HepG2 (cell line): ENCODE measurements around the gene ZNF683. TPM values are rescaled to one million over a fixed set of nuclear protein-coding genes. Genes with fewer than 3 reads are reported as not detected.

Experiments used
- ATAC-seq: fragments of 200-7000 bp; cut with Tn5 transposase; 3 replicates; pipeline ENCODE4 v1.9.1; 2020; ENCODE audit warnings: mild to moderate bottlenecking, moderate library complexity
- BruUV-seq: library from RNA; stranded (reverse); fragments of 400-500 nt; replicated peaks from 2 replicates; lab custom pipeline; 2021; lab: Mats Ljungman, UMichigan
- CTCF ChIA-PET: fragments of 300-600 bp; formaldehyde crosslinking; extraction: SDS; loops from one replicate; lab custom pipeline; 2021; ENCODE audit warnings: low total read pairs, inconsistent platforms, low intra/inter-chr PET ratio; lab: Yijun Ruan, JAX
- POLR2A ChIA-PET: fragments of 350-600 bp; sonication (Branson Sonifier 250); formaldehyde crosslinking; loops from one replicate; lab custom pipeline; 2020; ENCODE audit warnings: antibody characterized with exemption, inconsistent platforms; lab: Yijun Ruan, JAX
- DNase-seq: peaks from one replicate; pipeline ENCODE4 v3.0.0-alpha.2; 2015; ENCODE audit warnings: low spot score
- FAIRE-seq: peaks from 3 replicates; lab custom pipeline; 2011; peaks lifted over from hg19 to GRCh38; lab: Jason Lieb, UNC
- H2AFZ ChIP-seq: one replicate; pipeline ENCODE4 v1.6.1; 2011; ENCODE audit warnings: low read length, inconsistent platforms
- H3K27ac ChIP-seq: fragments of 300-600 bp; 3 replicates; pipeline ENCODE4 v1.8.0; 2011; ENCODE audit warnings: mixed run types, mild to moderate bottlenecking, mixed read lengths, low read length, inconsistent platforms; ENCODE audit not compliant: insufficient read depth; ENCODE audit errors: extremely low read length
- H3K27me3 ChIP-seq, 2 experiments: fragments of 200-600 bp in 1 of 2; 2 replicates in 1 of 2; 3 replicates in 1 of 2; pipeline versions ENCODE4 v1.6.0 to v1.8.0; 2011; ENCODE audit warnings: low read length in 2 of 2, mild to moderate bottlenecking in 2 of 2, moderate library complexity in 2 of 2, inconsistent platforms in 1 of 2; ENCODE audit not compliant: insufficient read depth in 2 of 2, control insufficient read depth in 1 of 2
- H3K36me3 ChIP-seq, 2 experiments: fragments of 200-600 bp in 1 of 2; replicated peaks in 1 of 2; 2 replicates in 1 of 2; 3 replicates in 1 of 2; pipeline versions ENCODE4 v1.5.1 to v1.8.0; 2011; ENCODE audit warnings: low read length in 2 of 2, inconsistent platforms in 1 of 2; ENCODE audit not compliant: insufficient read depth in 2 of 2, control insufficient read depth in 1 of 2
- H3K4me1 ChIP-seq: 2 replicates; pipeline ENCODE4 v1.5.1; 2012; ENCODE audit warnings: low read length, inconsistent platforms; ENCODE audit not compliant: insufficient read depth
- H3K4me2 ChIP-seq: 2 replicates; pipeline ENCODE4 v1.6.0; 2011; ENCODE audit warnings: low read depth, low read length, inconsistent platforms
- H3K4me3 ChIP-seq, 3 experiments: fragments of 200-600 bp in 1 of 3; sonication (generic), shearing (Covaris generic) in 1 of 3; replicated peaks in 1 of 3; 2 replicates each; pipeline ENCODE4 v1.5.1; 2011 to 2016; ENCODE audit warnings: low read length in 3 of 3, inconsistent platforms in 2 of 3, low read depth in 2 of 3, mild to moderate bottlenecking in 2 of 3, control low read depth in 1 of 3, mixed read lengths in 1 of 3; ENCODE audit not compliant: insufficient read depth in 1 of 3
- H3K79me2 ChIP-seq: one replicate; pipeline ENCODE4 v1.6.1; 2011; ENCODE audit warnings: low read length, inconsistent platforms; ENCODE audit not compliant: insufficient read depth
- H3K9ac ChIP-seq: 2 replicates; pipeline ENCODE4 v1.6.0; 2011; ENCODE audit warnings: mild to moderate bottlenecking, low read depth, low read length, inconsistent platforms; ENCODE audit not compliant: insufficient read depth
- H3K9me3 ChIP-seq: 2 replicates; pipeline ENCODE4 v1.5.1; 2012; ENCODE audit warnings: mild to moderate bottlenecking, low read length
- H4K20me1 ChIP-seq: 2 replicates; pipeline ENCODE4 v1.6.0; 2011; ENCODE audit warnings: inconsistent platforms, mild to moderate bottlenecking, low read length, moderate library complexity; ENCODE audit not compliant: insufficient read depth
- ARID2 ChIP-seq: sonication (generic); formaldehyde crosslinking; IDR thresholded peaks from 2 replicates; pipeline ENCODE4 v1.8.1; 2022; ENCODE audit warnings: mild to moderate bottlenecking, missing genetic modification reagents, borderline replicate concordance
- FOXO4 ChIP-seq: sonication (generic); formaldehyde crosslinking; conservative IDR thresholded peaks from 2 replicates; pipeline ENCODE4 v1.8.1; 2023; ENCODE audit warnings: missing genetic modification reagents
- HINFP ChIP-seq: sonication (generic); formaldehyde crosslinking; IDR thresholded peaks from 2 replicates; pipeline ENCODE4 v1.4.0; 2020; ENCODE audit warnings: low read depth, mild to moderate bottlenecking, missing genetic modification reagents
- LBX2 ChIP-seq: sonication (generic); formaldehyde crosslinking; IDR thresholded peaks from 2 replicates; pipeline ENCODE4 v1.5.0; 2020; ENCODE audit warnings: missing genetic modification reagents, mild to moderate bottlenecking, borderline replicate concordance
- MEIS2 ChIP-seq: sonication (generic); formaldehyde crosslinking; IDR thresholded peaks from 2 replicates; pipeline ENCODE4 v1.9.0; 2021; ENCODE audit warnings: mild to moderate bottlenecking, missing genetic modification reagents
- SAFB2 ChIP-seq: sonication (generic); formaldehyde crosslinking; IDR thresholded peaks from 2 replicates; pipeline ENCODE4 v1.5.1; 2020; ENCODE audit warnings: missing genetic modification reagents, low read depth, mild to moderate bottlenecking, borderline replicate concordance
- ZNF33A ChIP-seq: sonication (generic); formaldehyde crosslinking; IDR thresholded peaks from 2 replicates; pipeline ENCODE4 v1.5.1; 2020; ENCODE audit warnings: missing genetic modification reagents, mild to moderate bottlenecking, moderate library complexity, borderline replicate concordance
- ZNF850 ChIP-seq: sonication (generic); formaldehyde crosslinking; conservative IDR thresholded peaks from 2 replicates; pipeline ENCODE4 v1.9.0; 2021; ENCODE audit warnings: mild to moderate bottlenecking, missing genetic modification reagents
- WGBS: methylation state at CpG from one replicate; pipeline ENCODE4 v1.1.6; 2017; ENCODE audit warnings: low lambda C conversion rate; 5-methylcytosine and 5-hydroxymethylcytosine counted together
- in situ Hi-C: cut with HindIII; loops from 2 replicates; pipeline ENCODE4 v1.10.0; 2017; ENCODE audit warnings: low pct_unique_long_range_greater_than_20kb; ENCODE audit not compliant: extremely low pct_ligation_motif_present
- intact Hi-C: fragments of 100-400 bp; cut with micrococcal nuclease; formaldehyde crosslinking; loops from one replicate; pipeline ENCODE4 v1.10.0; 2022; ENCODE audit not compliant: unreplicated experiment
- polyA plus RNA-seq, 8 experiments: library from polyadenylated mRNA; depleted of rRNA in 3 of 8; stranded (reverse) in 7 of 8; unstranded in 1 of 8; fragments of >200 nt; fragmentation: Illumina TruSeq in 4 of 8; extraction: Trizol in 4 of 8; gene quantifications; 2 replicates each; pipeline versions ENCODE4 v1.2.1 to v1.2.3, GENCODE V29; 2011 to 2016; ENCODE audit warnings: low read depth in 4 of 8, missing spikeins in 1 of 8, mixed read lengths in 1 of 8; ENCODE audit not compliant: insufficient read depth in 1 of 8
- total RNA-seq, 5 experiments: library from RNA; depleted of rRNA; stranded (reverse); fragments of >200 nt; fragmentation: Illumina TruSeq; extraction: Trizol; gene quantifications; 2 replicates each; pipeline ENCODE4 v1.2.3, GENCODE V29; 2016; ENCODE audit warnings: low read depth in 1 of 5

ZNF683 gene
- total and polyA plus RNA-seq, 2 of the 13 experiments (the other 11 are each of a cell fraction or from before 2014, with no cell fraction given), result not detected

- TF ChIP-seq ZNF850 (CRISPR knock-in tag), result peak; percentile 99
- TF ChIP-seq HINFP (CRISPR knock-in tag), result peak; percentile 98
- TF ChIP-seq SAFB2, result peak; percentile 100
- TF ChIP-seq, all 625 proteins: peak for 528
Observed at GRCh38 chr1:26408604-26409003, 36.1 kb upstream of the ZNF683 start (continued).

- Histone ChIP-seq H3K4me1 (peaks cover 21% of the 10 kb centered on the region), H2AFZ (no peak overlapping the region), H3K4me3 (no peak overlapping the region), H3K79me2 (no peaks in the 10 kb centered on the region), H3K36me3 (no peaks in the 10 kb centered on the region), H3K9ac (no peak overlapping the region), H3K9me3 (no peaks in the 10 kb centered on the region), H3K27me3 (peaks cover 0 to 3% of the 10 kb centered on the region in 2 experiments; a peak in 1 of 5 replicates), H3K4me2 (no peak overlapping the region), H3K27ac (no peak overlapping the region), H4K20me1 (no peaks in the 10 kb centered on the region)
- intact Hi-C loops (no loop called here), in situ Hi-C loops (no loop called here)
- TF ChIP-seq FOXO4 (CRISPR knock-in tag), result no peak
- no peak for TF ChIP-seq MEIS2 (CRISPR knock-in tag)
- no peak for TF ChIP-seq ZNF33A (CRISPR knock-in tag)
- no peak for TF ChIP-seq ARID2 (CRISPR knock-in tag)
- TF ChIP-seq LBX2 (CRISPR knock-in tag), result no peak
- no TSS peak for BruUV-seq
- FAIRE-seq (no peak), DNase-seq (no peak), ATAC-seq (no peak)
- ChIA-PET POLR2A (interaction anchor here (1.4 kb wide), 1 partner anchor 27 kb away, joined by 3 read pairs; the partner anchor contains the start of gene DHDDS), CTCF (no interaction called here)
- 22% methylated on average over 7 of the region's 7 CpGs for WGBS
Observed at GRCh38 chr1:26405281-26405915, 32.8 kb upstream of the ZNF683 start.
